Eye (tissue), 1 donor: ENCODE results near the gene SLC50A1.

Experiments
- DNase-seq: peaks from one replicate; pipeline ENCODE4 v3.0.0-alpha.2; 2015

Gene SLC50A1

DNA sequence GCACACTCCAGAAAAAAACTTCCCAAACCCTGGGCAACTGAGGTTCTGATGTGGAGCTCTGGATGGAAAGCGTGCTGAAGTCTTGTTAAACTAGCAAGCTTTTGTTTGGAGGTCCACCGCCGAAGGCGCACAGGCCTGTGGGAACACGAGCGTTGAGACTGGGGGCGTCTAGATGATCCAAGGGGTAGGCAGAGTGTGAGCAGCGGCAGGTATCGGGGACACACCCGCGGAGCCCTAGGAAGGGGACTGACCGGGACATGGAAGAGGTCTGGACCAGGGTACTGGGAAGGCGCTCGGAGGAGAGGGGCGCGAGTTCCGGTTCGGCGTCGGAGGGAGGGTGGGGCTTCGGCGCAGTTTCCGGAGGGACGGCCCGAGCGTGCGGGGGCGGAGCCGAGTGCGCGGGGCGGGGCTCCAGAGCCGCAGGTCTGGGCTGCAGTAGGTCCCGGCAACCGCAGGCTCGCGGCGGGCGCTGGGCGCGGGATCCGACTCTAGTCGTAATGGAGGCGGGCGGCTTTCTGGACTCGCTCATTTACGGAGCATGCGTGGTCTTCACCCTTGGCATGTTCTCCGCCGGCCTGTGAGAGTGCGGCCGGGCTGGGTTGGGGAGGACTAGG, at the start of gene SLC50A1:
Gene SLC50A1 (plus strand): TSS at position 438 of the 614 bp plus-strand sequence. CDS start 60 bp downstream, at position 498.
- DNase-seq, result peak; percentile 97

DNA sequence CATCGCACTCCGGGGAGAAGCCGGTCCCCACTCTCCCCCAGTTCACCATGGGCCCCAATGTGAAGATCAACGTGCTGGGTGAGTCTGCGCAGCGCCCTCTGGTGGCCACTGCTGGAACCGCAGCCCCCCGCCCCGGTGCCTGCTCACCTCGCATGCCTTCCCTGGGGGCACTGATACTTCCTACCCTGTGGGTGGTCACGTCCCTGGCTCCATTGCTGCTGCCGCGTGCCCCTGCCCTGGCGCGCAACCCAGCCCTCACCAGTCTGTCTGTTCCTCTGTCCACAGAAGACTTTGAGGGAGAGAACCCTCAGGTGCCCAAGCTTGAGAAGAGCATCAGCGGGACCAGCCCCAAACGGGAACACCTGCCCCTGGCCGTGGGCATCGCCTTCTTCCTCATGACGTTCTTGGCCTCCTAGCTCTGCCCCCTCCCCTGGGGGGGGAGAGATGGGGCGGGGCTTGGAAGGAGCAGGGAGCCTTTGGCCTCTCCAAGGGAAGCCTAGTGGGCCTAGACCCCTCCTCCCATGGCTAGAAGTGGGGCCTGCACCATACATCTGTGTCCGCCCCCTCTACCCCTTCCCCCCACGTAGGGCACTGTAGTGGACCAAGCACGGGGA, 49.4 kb upstream of the SLC50A1 start:
- peak; percentile 86 for DNase-seq

DNA sequence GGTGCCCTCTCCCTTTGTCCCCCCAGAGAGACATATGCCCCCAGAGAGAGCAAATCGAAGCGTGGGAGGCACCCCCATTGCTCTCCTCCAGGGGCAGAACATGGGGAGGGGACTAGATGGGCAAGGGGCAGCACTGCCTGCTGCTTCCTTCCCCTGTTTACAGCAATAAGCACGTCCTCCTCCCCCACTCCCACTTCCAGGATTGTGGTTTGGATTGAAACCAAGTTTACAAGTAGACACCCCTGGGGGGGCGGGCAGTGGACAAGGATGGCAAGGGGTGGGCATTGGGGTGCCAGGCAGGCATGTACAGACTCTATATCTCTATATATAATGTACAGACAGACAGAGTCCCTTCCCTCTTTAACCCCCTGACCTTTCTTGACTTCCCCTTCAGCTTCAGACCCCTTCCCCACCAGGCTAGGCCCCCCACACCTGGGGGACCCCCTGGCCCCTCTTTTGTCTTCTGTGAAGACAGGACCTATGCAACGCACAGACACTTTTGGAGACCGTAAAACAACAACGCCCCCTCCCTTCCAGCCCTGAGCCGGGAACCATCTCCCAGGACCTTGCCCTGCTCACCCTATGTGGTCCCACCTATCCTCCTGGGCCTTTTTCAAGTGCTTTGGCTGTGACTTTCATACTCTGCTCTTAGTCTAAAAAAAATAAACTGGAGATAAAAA, 48.7 kb upstream of the SLC50A1 start:
- DNase-seq, result no peak

DNA sequence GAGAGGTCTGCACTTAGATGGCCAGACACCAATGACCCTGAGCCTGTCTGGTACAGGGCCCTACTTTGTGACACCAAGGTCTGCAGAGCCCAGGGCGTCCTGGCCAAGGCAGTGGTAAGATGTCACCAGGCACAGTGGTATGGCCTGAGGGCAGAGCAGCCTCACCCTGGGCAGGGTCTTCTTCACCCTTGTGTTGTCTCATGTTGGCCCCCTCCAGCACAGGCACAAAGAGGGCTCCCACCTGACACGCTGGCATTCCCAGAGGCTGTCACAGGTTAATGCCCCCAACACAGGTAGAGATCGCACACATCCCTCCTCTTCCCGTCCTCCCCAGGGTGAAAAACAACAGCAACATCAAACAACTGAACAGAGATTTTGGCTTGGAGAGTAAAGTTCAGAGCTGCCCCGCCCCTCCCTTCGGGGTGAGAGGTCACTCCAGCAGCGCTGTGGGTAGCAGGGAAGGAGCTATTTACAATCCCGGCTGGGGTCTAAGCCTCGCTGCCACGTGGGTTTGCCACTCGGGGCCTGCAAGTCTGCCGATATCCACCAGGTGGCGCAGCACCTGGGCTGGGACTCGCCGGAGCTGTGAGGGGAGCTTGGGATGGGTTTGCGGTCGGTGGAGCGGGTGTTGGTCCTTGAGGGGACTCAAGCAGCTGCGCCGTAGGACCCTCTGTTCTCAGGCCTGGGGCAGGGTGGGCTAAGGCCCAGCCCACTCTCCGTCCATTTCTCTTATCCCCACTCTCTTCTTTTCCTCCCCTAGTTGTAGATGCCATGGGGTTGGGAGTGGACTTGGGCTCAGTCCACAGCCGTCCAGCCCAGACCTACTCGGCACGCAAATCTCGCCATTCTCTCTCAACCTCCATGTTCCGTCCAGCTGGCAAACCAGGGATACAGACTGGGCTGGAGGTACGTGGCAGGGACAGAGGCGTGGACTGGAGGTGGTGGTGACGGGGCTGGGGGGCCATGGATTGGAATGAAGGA, 44.3 kb upstream of the SLC50A1 start:
- peak; percentile 94 for DNase-seq

GRCh38 chr1:155092131-155092530, 43.5 kb upstream of the SLC50A1 start:
- no peak for DNase-seq

DNA sequence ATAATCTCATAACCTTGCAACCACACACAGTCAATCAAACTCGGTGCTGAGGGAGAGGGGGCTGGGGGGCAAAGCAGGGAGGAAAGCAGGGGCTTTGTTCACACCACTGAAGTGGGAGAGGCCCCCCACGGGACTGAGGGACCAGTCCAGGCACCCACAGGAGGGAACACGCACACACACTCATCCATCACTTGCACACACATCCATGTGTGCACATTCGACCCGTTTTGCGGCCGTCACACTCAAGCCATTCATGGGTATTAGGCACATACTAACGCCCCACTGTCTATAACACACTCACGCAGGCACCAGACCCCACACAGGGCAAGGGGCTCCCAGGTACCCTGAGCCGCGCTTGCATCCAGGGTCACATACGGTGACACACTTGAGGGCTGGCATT, 43.0 kb upstream of the SLC50A1 start:
- DNase-seq, result no peak

GRCh38 chr1:155093911-155094621, 41.6 kb upstream of the SLC50A1 start:
- DNase-seq, result peak; percentile 65

GRCh38 chr1:155094622-155094948, 41.1 kb upstream of the SLC50A1 start:
- no peak for DNase-seq

DNA sequence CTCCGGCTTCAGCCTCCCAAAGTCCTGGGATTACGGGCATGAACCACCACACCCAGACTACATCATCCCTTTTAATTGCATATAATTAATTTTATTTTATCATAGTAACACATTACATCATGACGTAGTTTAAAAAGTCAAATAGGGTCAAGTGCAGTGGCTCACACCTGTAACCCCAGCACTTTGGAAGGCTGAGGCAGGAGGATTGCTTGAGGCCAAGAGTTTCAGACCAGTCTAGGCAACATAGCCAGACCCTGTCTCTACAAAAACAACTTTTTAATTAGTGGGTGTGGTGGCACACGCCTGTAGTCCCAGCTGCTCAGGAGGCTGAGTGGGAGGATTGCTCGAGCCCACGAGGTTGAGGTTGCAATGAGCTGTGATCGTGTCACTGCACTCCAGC, 36.3 kb upstream of the SLC50A1 start:
- DNase-seq, result no peak

GRCh38 chr1:155103325-155103724, 32.3 kb upstream of the SLC50A1 start:
- no peak for DNase-seq

DNA sequence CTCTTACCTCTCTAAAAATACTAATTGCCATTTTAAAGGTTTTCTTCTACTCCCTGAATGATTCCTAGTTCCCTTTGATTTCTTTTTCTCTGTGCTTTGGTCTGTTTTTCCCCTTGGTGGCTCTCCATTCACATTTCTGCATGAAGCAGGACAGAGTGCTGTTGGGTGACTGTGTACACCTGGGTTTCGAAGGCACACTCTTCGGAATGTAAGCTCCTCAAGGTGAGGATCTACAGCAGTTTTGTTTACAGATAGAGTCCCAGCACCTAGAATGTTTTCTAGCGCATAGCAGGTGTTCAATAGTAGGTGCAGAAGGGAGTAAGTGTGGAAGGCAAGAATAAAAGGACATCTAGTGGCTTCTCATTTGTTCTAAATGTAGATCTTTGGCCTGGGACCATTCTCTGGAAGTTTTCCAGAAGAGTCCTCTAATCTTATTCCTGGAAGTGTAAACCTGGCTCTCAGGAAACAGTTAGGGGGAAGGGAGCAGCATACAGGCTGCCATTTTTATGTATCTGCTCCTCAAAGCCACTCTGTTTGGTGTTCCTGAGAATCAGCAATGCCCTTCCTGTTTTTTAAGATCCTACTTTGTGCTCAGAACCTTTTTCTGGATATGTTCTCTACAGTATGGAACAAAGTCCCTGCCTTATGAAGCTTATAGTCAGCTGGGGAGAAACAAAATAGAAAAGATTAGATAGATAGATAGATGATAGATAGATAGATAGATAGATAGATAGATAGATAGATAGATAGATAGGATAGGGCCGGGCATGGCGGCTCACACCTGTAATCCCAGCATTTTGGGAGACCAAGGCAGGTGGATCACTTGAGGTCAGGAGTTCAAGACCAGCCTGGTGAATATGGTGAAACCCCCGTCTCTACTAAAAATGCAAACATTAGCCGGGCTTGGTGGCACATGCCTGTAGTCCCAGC, 30.8 kb upstream of the SLC50A1 start:
- no peak for DNase-seq

GRCh38 chr1:155105604-155106011, 30.0 kb upstream of the SLC50A1 start:
- no peak for DNase-seq

DNA sequence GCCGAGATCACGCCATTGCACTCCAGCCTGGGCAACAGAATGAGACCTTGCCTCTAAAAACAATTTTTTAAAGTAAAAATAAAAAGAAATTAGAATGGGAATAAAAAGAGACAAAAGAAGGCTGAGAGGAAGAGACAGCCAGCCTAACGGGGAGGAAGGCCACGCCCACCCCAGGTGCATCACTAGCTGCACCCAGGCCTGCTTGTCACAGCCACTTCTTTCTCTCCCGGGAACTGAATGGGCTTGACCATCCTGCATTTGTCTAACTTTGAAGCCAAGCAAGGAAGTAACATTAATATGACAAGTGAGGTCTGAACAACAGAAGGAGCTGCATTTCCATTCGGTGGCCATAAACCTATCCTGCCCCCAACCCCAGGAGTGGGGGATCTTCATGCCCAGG, 28.8 kb upstream of the SLC50A1 start:
- DNase-seq, result no peak

- DNase-seq, result no peak
These were observed 28.1 kb upstream of the SLC50A1 start for GRCh38 chr1:155107309-155108264.

DNA sequence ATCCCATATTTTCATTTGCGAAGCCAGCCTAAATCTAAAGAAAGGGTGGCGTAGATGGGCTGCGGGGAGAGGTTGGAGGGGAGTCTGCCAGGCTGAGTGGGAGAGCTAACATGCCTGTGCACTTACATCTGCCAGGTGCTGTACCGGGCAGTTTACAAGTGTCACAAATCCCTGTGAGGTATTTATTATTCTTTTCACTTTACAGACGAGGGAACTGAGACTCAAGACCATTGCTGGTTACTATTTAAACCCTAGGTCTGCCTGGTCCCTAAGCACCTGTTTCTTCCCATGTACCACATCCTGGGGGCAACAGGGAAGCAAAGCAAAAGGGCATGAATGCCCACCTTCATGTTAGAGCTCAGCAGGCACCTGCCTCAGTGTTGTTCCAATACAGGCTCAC, 27.4 kb upstream of the SLC50A1 start:
- DNase-seq, result no peak

DNA sequence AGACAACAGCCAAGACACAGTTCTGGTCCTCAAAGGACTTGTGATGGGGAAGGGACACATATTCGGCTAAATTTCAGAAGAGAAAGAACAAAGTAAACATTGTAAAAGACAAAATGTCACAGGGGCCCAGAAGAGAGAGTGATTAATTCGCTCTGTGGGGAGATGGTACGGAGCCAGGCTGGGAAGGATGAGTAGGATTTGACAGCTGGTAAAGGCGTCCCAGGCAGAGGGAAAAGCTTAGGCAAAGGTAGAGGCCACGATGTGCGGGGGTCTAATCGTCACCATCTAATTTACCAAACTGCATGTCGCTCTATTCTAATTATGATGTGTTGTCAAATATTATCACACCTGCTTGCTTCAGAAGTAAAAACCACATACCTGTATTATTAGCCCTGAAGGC, 25.3 kb upstream of the SLC50A1 start:
- DNase-seq, result no peak

GRCh38 chr1:155110826-155111225, 24.8 kb upstream of the SLC50A1 start:
- DNase-seq, result no peak

DNA sequence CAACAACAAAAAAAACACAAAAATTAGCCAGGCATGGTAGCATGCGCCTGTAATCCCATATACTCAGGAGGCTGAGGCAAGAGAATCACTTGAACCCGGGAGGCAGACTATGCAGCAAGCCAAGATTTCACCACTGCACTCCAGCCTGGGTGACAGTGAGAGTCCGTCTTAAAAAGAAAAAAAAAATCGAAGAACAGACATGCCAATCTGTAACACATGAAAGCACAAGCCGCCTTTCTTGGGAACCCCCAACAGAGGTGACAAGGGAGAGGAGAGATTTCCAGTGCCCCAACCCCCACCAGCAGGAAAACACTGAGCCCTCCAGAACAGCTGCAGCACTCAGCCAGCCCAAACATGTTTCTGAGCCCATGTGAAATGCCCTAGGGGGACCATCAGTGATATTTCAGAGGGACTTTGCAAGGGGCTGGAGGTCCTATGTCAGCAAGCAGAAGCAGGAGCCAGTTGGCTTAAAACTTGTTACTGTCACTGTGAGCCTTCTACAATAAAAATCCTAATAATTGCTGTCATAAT, 22.1 kb upstream of the SLC50A1 start:
- peak; percentile 29 for DNase-seq

- DNase-seq, result no peak
These were observed 19.4 kb upstream of the SLC50A1 start for GRCh38 chr1:155116113-155116764.
